Measurements from ENCODE around the gene TMEM86A. TPM values are rescaled to one million over a fixed set of nuclear protein-coding genes. Genes with fewer than 3 reads are reported as not detected.

TMEM86A gene, protein sequence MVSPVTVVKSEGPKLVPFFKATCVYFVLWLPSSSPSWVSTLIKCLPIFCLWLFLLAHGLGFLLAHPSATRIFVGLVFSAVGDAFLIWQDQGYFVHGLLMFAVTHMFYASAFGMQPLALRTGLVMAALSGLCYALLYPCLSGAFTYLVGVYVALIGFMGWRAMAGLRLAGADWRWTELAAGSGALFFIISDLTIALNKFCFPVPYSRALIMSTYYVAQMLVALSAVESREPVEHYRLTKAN
- total RNA-seq (10 to 100 TPM in 3 of 9 donors, 1 to 10 TPM in 6; 3.7 to 22.7 (median 9.3) TPM), polyA plus RNA-seq (1 to 10 TPM; 1.8 to 3.2 (median 3.2) TPM)
- long read RNA-seq, donor 1, transcript TMEM86A-201 (3 exons, 3,595 nt): major isoform, 6 of 6 reads
- long read RNA-seq, donor 1, partial matches to known transcripts: 0 of 6 reads
- long read RNA-seq, donor 1, other reads (novel, unspliced or antisense): 0 of 6 reads
- long read RNA-seq, donor 2, transcript TMEM86A-201 (3 exons, 3,595 nt): major isoform, 12 of 12 reads
- long read RNA-seq, donor 2, partial matches to known transcripts: 0 of 12 reads
- long read RNA-seq, donor 2, other reads (novel, unspliced or antisense): 0 of 12 reads
- long read RNA-seq, donor 3, transcript TMEM86A-201 (3 exons, 3,595 nt): major isoform, 11 of 11 reads
- long read RNA-seq, donor 3, partial matches to known transcripts: 0 of 11 reads
- long read RNA-seq, donor 3, other reads (novel, unspliced or antisense): 0 of 11 reads
- long read RNA-seq, donor 4, transcript TMEM86A-201 (3 exons, 3,595 nt): major isoform, 7 of 9 reads
- long read RNA-seq, donor 4, partial matches to known transcripts: 0 of 9 reads
- long read RNA-seq, donor 4, other reads (novel, unspliced or antisense): 2 of 9 reads
- long read RNA-seq, donor 5, transcript TMEM86A-201 (3 exons, 3,595 nt): major isoform, 17 of 19 reads
- long read RNA-seq, donor 5, partial matches to known transcripts: 0 of 19 reads
- long read RNA-seq, donor 5, other reads (novel, unspliced or antisense): 2 of 19 reads
- long read RNA-seq, donor 6, partial matches to known transcripts: 0 of 3 reads
- long read RNA-seq, donor 6, other reads (novel, unspliced or antisense): 0 of 3 reads
- long read RNA-seq, donor 7, partial matches to known transcripts: 0 of 3 reads
- long read RNA-seq, donor 7, other reads (novel, unspliced or antisense): 0 of 3 reads
- long read RNA-seq, donor 8, transcript TMEM86A-201 (3 exons, 3,595 nt): major isoform, 11 of 11 reads
- long read RNA-seq, donor 8, partial matches to known transcripts: 0 of 11 reads
- long read RNA-seq, donor 8, other reads (novel, unspliced or antisense): 0 of 11 reads
- long read RNA-seq, donor 9, transcript TMEM86A-201 (3 exons, 3,595 nt): major isoform, 6 of 6 reads
- long read RNA-seq, donor 9, partial matches to known transcripts: 0 of 6 reads
- long read RNA-seq, donor 9, other reads (novel, unspliced or antisense): 0 of 6 reads
- long read RNA-seq, donor 10, partial matches to known transcripts: 0 of 2 reads
- long read RNA-seq, donor 10, other reads (novel, unspliced or antisense): 0 of 2 reads

DNA sequence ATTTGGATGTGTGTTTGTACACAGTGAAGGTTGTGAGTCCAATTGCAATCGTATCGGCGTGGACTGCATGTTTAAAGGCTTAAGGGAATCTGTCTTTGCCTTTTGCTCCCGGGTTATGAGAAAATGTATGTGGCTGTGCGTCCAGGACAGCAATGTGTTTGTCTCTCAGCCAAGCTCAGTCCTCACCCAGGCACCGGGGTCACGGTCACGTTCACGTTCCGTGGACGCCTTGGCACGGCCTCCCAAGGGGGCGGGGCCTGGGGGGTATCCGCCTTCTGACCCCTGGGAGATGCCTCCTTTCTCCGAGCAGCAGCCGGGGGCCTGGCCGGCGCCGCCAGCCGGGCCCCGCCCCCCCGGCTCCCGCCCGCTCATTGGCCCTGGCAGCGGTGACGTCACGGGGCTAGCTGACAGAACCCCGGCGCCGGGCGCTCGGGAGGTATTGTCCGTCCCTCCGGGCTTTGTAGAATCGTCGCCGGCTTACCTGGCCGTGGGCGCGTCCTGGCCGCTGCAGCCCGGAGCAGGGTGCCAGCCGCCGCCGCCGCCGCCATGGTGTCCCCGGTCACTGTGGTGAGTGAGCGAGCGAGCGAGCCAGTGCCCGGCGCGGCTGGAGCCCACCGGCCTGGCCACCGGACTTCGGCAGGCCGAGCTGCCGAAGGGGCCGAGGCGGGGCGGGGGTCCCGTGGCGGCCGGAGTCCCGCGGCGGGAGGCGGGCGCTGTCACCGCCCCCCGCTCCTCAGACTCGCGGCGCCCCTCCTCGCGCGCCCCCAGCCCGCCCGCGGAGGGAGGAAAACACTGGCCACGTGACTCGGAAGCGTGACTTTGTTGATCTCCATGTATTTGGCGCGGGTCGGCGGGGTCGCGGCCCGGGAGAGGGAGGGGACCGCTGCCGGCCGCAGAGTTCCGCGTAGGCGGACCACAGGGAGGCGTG lies at the start of gene TMEM86A:
TMEM86A (plus strand) TSS at position 439 of the 928 bp plus-strand sequence; CDS start at position 547, 108 bp downstream.
- DNase-seq: peak; percentile 94 to 97 (median 95)
- H3K4me1 ChIP-seq (replicated peaks in 1 of 2): peaks cover 9 to 14% of the 10 kb centered on the region in 2 donors
- H3K36me3 ChIP-seq (replicated peaks in 1 of 2): peaks cover 0 to 6% of the 10 kb centered on the region in 2 donors
- 1 to 4% (median 1%) methylated on average over 5 to 98 of the region's 98 CpGs for WGBS, 4 donors
- intact Hi-C loops (cut with DNase I): no loop called here
- peak; percentile 71 to 85 for TF ChIP-seq POLR2A (IDR thresholded peaks at IDR 0.05)
- TF ChIP-seq, protein P1, sequence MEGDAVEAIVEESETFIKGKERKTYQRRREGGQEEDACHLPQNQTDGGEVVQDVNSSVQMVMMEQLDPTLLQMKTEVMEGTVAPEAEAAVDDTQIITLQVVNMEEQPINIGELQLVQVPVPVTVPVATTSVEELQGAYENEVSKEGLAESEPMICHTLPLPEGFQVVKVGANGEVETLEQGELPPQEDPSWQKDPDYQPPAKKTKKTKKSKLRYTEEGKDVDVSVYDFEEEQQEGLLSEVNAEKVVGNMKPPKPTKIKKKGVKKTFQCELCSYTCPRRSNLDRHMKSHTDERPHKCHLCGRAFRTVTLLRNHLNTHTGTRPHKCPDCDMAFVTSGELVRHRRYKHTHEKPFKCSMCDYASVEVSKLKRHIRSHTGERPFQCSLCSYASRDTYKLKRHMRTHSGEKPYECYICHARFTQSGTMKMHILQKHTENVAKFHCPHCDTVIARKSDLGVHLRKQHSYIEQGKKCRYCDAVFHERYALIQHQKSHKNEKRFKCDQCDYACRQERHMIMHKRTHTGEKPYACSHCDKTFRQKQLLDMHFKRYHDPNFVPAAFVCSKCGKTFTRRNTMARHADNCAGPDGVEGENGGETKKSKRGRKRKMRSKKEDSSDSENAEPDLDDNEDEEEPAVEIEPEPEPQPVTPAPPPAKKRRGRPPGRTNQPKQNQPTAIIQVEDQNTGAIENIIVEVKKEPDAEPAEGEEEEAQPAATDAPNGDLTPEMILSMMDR (IDR thresholded peaks at IDR 0.05): no peak
- no peaks in the 10 kb centered on the region for H3K9me3 ChIP-seq (replicated peaks in 1 of 3)
- peak within 1 kb of the TSS in 4 of 5 donors; percentile 66 to 93 (median 80) for H3K27ac ChIP-seq
- no peaks in the 10 kb centered on the region for H3K27me3 ChIP-seq
- peak within 1 kb of the TSS; percentile 65 to 99 (median 74) for H3K4me3 ChIP-seq

- DNase-seq: no peak
- no peaks in the 10 kb centered on the region for H3K36me3 ChIP-seq (replicated peaks in 1 of 2)
- no peaks in the 10 kb centered on the region for H3K4me1 ChIP-seq (replicated peaks in 1 of 2)
- no peak overlapping the region for H3K27ac ChIP-seq
- H3K4me3 ChIP-seq: no peak overlapping the region
- intact Hi-C loops (cut with DNase I): no loop called here
- TF ChIP-seq, protein P1 (IDR thresholded peaks at IDR 0.05): no peak
- no peaks in the 10 kb centered on the region for H3K9me3 ChIP-seq (replicated peaks in 1 of 3)
- no peaks in the 10 kb centered on the region for H3K27me3 ChIP-seq
- 64 to 93% (median 71%) methylated on average over 4 of the region's 4 CpGs for WGBS, 4 donors
These were observed 48.2 kb upstream of the TMEM86A start for GRCh38 chr11:18650353-18650752.

GRCh38 chr11:18650859-18651557 lies 47.6 kb upstream of the TMEM86A start:
- no peaks in the 10 kb centered on the region for H3K27me3 ChIP-seq
- DNase-seq: peak in 6 of 7 donors; percentile 27 to 60 (median 41)
- 73 to 81% (median 74%) methylated on average over 19 of the region's 19 CpGs for WGBS, 4 donors
- TF ChIP-seq, protein P1 (IDR thresholded peaks at IDR 0.05): peak; percentile 26 to 54 (median 42)
- no peak for TF ChIP-seq POLR2A (IDR thresholded peaks at IDR 0.05)
- intact Hi-C loops (cut with DNase I): no loop called here
- H3K9me3 ChIP-seq (replicated peaks in 1 of 3): no peaks in the 10 kb centered on the region
- no peaks in the 10 kb centered on the region for H3K4me1 ChIP-seq (replicated peaks in 1 of 2)
- H3K27ac ChIP-seq: no peak overlapping the region
- H3K36me3 ChIP-seq (replicated peaks in 1 of 2): no peaks in the 10 kb centered on the region
- no peak overlapping the region for H3K4me3 ChIP-seq
